Ishikawa (cell line): ENCODE data around the gene PRR23B.
A peak's percentile ranks its signal among the peaks of the same experiment; 100 is the strongest.

Source experiments
- CEBPB ChIP-seq: IDR thresholded peaks from 2 replicates; pipeline ENCODE4 v1.6.1; 2012
- CREB1 ChIP-seq: IDR thresholded peaks from 2 replicates; pipeline ENCODE4 v1.6.1; 2012; ENCODE audit warnings: low read depth
- EGR1 ChIP-seq: IDR thresholded peaks from 2 replicates; pipeline ENCODE4 v1.6.1; 2012
- EP300 ChIP-seq: IDR thresholded peaks from 2 replicates; pipeline ENCODE4 v1.6.1; 2012; ENCODE audit warnings: borderline replicate concordance
- FOXM1 ChIP-seq: IDR thresholded peaks from 2 replicates; pipeline ENCODE4 v1.6.1; 2012; ENCODE audit warnings: low read depth, borderline replicate concordance
- MAX ChIP-seq: IDR thresholded peaks from 2 replicates; pipeline ENCODE4 v1.6.1; 2012
- NFIC ChIP-seq: IDR thresholded peaks from 2 replicates; pipeline ENCODE4 v1.6.1; 2012
- RAD21 ChIP-seq: IDR thresholded peaks from 2 replicates; pipeline ENCODE4 v1.6.1; 2012; ENCODE audit warnings: low read depth
- REST ChIP-seq: IDR thresholded peaks from 2 replicates; pipeline ENCODE4 v1.6.1; 2012; ENCODE audit warnings: low read depth, mild to moderate bottlenecking
- TAF1 ChIP-seq: IDR thresholded peaks from 2 replicates; pipeline ENCODE4 v1.6.1; 2012; ENCODE audit warnings: low read depth, mild to moderate bottlenecking
- TCF12 ChIP-seq: IDR thresholded peaks from 2 replicates; pipeline ENCODE4 v1.6.1; 2012; ENCODE audit warnings: low read depth
- TEAD4 ChIP-seq: IDR thresholded peaks from 2 replicates; pipeline ENCODE4 v1.6.1; 2012
- USF1 ChIP-seq: IDR thresholded peaks from 2 replicates; pipeline ENCODE4 v1.6.1; 2012
- YY1 ChIP-seq: IDR thresholded peaks from 2 replicates; pipeline ENCODE4 v1.6.1; 2012; ENCODE audit warnings: low read depth
- ZBTB7A ChIP-seq: IDR thresholded peaks from 2 replicates; pipeline ENCODE4 v1.6.1; 2012; ENCODE audit warnings: low read depth

The PRR23B gene

GRCh38 chr3:139043554-139044365, 23.0 kb upstream of the PRR23B start:
- TF ChIP-seq CREB1 (no peak), ZBTB7A (no peak), CEBPB (peak; percentile 64)

- TF ChIP-seq TCF12 (no peak), TAF1 (no peak), USF1 (no peak), MAX (no peak), TEAD4 (no peak), YY1 (no peak), CREB1 (no peak), NFIC (no peak), RAD21 (no peak), ZBTB7A (no peak)
Measured at GRCh38 chr3:139037478-139037877, 16.8 kb upstream of the PRR23B start.

GRCh38 chr3:139032326-139033002, 11.7 kb upstream of the PRR23B start:
- TF ChIP-seq TAF1 (no peak), MAX (no peak), TEAD4 (no peak)

- TF ChIP-seq FOXM1: no peak
- TF ChIP-seq EGR1: no peak
- TF ChIP-seq ZBTB7A: no peak
- TF ChIP-seq YY1: no peak
- TF ChIP-seq CREB1: no peak
- no peak for TF ChIP-seq RAD21
- TF ChIP-seq MAX: no peak
- no peak for TF ChIP-seq USF1
- no peak for TF ChIP-seq TCF12
- no peak for TF ChIP-seq CEBPB
- TF ChIP-seq EP300: no peak
- TF ChIP-seq REST: no peak
- TF ChIP-seq NFIC: no peak
Measured at GRCh38 chr3:139024968-139025367, 4.2 kb upstream of the PRR23B start.

- no peak for TF ChIP-seq CEBPB
- no peak for TF ChIP-seq CREB1
- no peak for TF ChIP-seq ZBTB7A
- no peak for TF ChIP-seq TAF1
- TF ChIP-seq USF1: no peak
- TF ChIP-seq TEAD4: no peak
- TF ChIP-seq TCF12: no peak
- no peak for TF ChIP-seq MAX
- TF ChIP-seq YY1: no peak
- no peak for TF ChIP-seq RAD21
- no peak for TF ChIP-seq EGR1
- TF ChIP-seq FOXM1: no peak
- TF ChIP-seq REST: no peak
- no peak for TF ChIP-seq EP300
- no peak for TF ChIP-seq NFIC
Measured at GRCh38 chr3:139020036-139020867, 474 bp downstream of the PRR23B start.
